ENCODE data around the gene WDR90.
A peak's percentile ranks its signal among the peaks of the same experiment; 100 is the strongest.

The WDR90 gene

GRCh38 chr16:648781-649589 lies at the start of gene WDR90:
TSS of gene WDR90 (plus strand) at chr16:649365. CDS start at chr16:649417, 52 bp downstream.
- DNase-seq (ENCODE audit: low read depth): peak; percentile 90

GRCh38 chr16:600781-601180 lies 48.4 kb upstream of the WDR90 start:
- DNase-seq (ENCODE audit: low read depth): no peak

GRCh38 chr16:603933-604332 lies 45.2 kb upstream of the WDR90 start:
- no peak for DNase-seq (ENCODE audit: low read depth)

GRCh38 chr16:606656-607307 lies 42.4 kb upstream of the WDR90 start:
- no peak for DNase-seq (ENCODE audit: low read depth)

GRCh38 chr16:608019-608418 lies 41.1 kb upstream of the WDR90 start:
- DNase-seq (ENCODE audit: low read depth): no peak

GRCh38 chr16:609316-609715 lies 39.8 kb upstream of the WDR90 start:
- DNase-seq (ENCODE audit: low read depth): no peak

- no peak for DNase-seq (ENCODE audit: low read depth)
Measured at GRCh38 chr16:609984-610383, 39.2 kb upstream of the WDR90 start.

GRCh38 chr16:610513-611381 lies 38.4 kb upstream of the WDR90 start:
- DNase-seq (ENCODE audit: low read depth): peak; percentile 23

- DNase-seq (ENCODE audit: low read depth): no peak
Measured at GRCh38 chr16:615122-615521, 34.0 kb upstream of the WDR90 start.

GRCh38 chr16:616733-617586 lies 32.2 kb upstream of the WDR90 start:
- no peak for DNase-seq (ENCODE audit: low read depth)

GRCh38 chr16:617855-618254 lies 31.3 kb upstream of the WDR90 start:
- DNase-seq (ENCODE audit: low read depth): no peak

GRCh38 chr16:619476-620100 lies 29.6 kb upstream of the WDR90 start:
- DNase-seq (ENCODE audit: low read depth): no peak

GRCh38 chr16:620700-621525 lies 28.3 kb upstream of the WDR90 start:
- no peak for DNase-seq (ENCODE audit: low read depth)

- no peak for DNase-seq (ENCODE audit: low read depth)
Measured at GRCh38 chr16:621526-622105, 27.5 kb upstream of the WDR90 start.

GRCh38 chr16:622920-623280 lies 26.3 kb upstream of the WDR90 start:
- DNase-seq (ENCODE audit: low read depth): no peak

- no peak for DNase-seq (ENCODE audit: low read depth)
Measured at GRCh38 chr16:624526-625070, 24.6 kb upstream of the WDR90 start.

GRCh38 chr16:625117-625976 lies 23.8 kb upstream of the WDR90 start:
- no peak for DNase-seq (ENCODE audit: low read depth)

- DNase-seq (ENCODE audit: low read depth): no peak
Measured at GRCh38 chr16:625977-626765, 23.0 kb upstream of the WDR90 start.

Data from stimulated activated CD8-positive, alpha-beta memory T cell treated with anti-CD3 and anti-CD28 coated beads, Interleukin-12 subunit alpha, Interleukin-12 subunit beta, amount 100 ng/mL, for 4 hours (primary cell).